Measurements from ENCODE around the gene UHRF1. TPM values are rescaled to one million over a fixed set of nuclear protein-coding genes. Genes with fewer than 3 reads are reported as not detected.
"Not testable (repeated sequence)": the region's sequence is repeated elsewhere in the genome, so short reads cannot be mapped to it uniquely, and the experiment has no call there.

Gene UHRF1
- total RNA-seq, 1 donor from 2014 or later, result 1.3 TPM

DNA sequence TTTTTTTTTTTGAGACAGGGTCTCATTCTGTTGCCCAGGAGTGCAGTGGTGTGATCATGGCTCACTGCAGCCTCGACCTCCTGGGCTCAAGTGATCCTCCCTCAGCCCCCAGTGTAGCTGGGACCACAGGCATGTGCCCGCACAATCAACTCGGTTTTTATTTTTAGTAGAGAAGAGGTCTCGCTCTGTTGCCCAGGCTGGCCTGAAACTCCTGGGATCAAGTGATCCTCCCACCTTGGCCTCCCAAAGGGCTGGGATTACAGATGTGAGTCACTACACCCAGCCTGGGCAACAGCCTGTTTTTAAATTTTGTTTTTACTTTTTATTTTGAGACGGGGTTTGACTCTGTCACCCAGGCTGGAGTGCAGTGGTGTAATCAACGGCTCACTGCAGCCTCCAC, 57.3 kb downstream of the UHRF1 start:
- ATAC-seq (ENCODE audit: poor library complexity) (no peak), DNase-seq (no peak)
- intact Hi-C loops (cut with DNase I), result no loop called here

DNA sequence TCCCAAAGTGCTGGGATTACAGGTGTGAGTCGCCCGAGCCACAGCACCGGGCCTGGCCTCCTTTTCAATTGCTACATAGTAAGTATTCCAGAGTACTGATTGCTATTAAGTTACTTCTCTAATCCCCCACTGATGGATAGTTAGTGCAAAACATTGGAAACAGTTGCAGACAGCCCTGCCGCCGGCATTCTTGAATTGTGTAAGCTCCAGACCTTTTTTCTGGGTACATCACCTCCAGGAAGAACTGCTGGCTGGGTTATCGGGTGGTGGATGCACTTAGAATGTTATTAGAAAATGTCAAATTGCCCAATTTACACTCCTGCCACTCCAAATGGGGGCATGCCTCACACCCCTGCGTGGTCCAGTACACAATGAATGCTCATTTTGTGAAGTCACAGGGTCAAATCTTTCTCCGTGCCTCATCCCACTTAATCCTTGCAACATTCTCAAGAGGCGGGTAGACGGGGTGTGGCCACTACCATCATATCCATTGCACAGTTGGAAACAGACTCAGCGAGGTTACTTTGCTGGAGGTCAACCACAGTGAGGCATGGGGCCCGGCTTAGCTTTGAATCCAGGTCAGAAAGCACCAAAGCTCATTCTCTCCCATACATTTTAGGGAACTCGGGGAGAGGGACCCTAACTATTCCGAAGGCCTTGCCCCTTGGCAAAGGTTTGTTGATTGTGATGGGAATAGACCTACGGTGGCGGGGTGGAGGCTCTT, 58.6 kb downstream of the UHRF1 start:
- ATAC-seq (ENCODE audit: poor library complexity) (no peak), DNase-seq (no peak)

DNA sequence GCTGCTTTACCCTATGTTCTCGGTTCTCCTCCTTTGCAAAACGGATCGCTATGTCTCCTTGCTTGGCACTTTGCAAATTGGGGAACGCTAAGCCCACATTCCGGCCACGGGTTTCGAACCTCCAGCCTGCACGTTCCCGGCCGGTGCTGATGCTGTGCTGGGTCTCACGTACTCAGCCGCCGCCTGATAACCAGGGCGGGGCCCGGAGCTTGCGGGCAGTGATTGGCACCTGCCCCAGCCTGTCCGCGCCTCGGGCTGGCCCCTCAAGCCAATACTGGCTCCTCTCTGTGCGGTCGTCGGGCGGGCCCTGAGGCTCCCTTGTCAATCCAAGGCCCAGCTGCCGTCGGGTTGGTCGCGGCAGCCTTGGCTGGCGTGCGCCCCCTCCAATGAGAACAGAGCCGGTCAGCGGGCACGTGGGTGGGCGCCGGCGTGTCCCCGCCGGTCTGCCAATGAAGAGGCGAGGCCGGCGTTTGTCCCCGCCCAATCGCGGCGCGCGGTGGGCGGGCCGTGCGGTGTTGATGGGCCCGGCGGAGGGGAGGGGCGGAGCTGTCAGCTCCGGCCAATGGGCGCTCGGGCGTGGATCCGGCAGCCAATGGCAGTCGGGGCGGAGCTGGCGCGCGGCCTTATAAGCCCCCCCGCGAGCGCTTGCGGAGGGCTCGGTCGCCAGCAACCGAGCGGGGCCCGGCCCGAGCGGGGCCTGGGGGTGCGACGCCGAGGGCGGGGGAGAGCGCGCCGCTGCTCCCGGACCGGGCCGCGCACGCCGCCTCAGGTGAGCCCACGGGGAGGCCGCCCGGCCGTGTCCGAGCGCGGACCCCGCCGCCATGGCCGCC, 59.4 kb downstream of the UHRF1 start, which contains the start of gene KDM4B:
Gene KDM4B, plus strand, starts transcription at position 652 of the 830 bp plus-strand sequence. CDS start 63,778 bp downstream, outside the sequence.
- ATAC-seq (ENCODE audit: poor library complexity) (peak; percentile 95), DNase-seq (peak; percentile 100)
- intact Hi-C loops (cut with DNase I), result no loop called here

More for the DNA sequence above, 58.6 kb downstream of the UHRF1 start:
- intact Hi-C loops (cut with DNase I), result no loop called here

DNA sequence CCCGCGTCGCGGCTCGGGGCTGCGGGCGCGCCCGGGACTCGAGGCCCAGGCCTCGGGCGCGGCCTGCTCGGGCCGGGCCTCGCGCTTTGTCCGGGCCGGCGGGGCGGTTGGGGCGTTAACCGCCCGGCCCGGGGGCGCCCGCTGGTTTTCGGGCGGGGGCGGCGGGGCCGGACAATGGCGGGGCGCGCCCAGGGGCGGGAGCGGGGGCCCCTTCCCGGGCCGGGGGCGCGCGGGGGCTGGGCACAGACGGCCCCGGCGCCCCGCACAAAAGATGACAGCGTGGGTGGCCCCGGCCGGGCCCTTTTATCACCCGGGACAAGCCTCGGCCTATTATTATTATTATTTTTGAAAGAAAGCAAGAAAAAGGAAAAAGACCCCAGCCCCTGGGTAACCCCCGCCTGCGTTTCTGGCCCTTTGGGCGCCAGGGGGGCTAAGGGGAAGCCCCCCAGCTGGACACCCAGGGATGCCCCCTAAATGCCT, 60.0 kb downstream of the UHRF1 start:
- DNase-seq (no peak), ATAC-seq (ENCODE audit: poor library complexity) (no peak)
- intact Hi-C loops (cut with DNase I), result no loop called here

DNA sequence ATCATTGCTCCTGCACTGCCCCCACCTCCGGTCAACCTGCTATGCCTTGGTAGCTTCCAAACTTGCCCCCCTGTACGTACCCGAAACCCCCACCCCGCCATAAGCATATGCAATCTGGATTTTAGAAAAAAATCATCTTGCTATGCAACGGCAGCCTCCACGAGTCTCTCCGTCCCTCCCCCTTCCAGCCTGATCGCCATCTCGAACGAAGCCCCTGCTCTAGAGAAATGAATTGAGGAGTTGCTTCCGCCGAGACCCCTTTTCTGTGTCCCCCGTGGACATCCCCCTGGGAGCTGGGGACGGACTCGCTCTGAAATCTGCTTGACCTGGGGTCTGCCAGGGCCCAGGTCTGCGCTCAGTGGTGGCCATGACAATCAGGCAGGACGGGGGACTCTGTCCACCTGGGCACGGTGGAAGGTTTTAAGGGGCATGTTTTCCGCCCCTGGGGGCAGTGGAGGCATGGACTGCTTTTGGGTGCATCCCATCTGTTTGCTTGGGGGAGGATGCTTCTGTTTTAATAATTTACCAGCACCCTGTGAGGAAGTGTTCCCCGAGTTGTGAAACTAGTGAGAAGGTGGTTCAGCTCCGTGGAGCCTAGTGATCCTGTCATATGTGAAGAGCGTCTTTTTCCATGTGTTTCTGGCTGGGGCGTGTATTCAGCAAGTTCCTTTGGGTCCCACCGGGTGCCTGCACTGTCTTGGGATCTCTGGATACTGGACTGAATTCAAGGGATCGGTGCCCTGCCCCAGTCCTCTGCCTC, 60.7 kb downstream of the UHRF1 start:
- ATAC-seq (ENCODE audit: poor library complexity), result no peak
- intact Hi-C loops (cut with DNase I), result no loop called here
- DNase-seq, result no peak

DNA sequence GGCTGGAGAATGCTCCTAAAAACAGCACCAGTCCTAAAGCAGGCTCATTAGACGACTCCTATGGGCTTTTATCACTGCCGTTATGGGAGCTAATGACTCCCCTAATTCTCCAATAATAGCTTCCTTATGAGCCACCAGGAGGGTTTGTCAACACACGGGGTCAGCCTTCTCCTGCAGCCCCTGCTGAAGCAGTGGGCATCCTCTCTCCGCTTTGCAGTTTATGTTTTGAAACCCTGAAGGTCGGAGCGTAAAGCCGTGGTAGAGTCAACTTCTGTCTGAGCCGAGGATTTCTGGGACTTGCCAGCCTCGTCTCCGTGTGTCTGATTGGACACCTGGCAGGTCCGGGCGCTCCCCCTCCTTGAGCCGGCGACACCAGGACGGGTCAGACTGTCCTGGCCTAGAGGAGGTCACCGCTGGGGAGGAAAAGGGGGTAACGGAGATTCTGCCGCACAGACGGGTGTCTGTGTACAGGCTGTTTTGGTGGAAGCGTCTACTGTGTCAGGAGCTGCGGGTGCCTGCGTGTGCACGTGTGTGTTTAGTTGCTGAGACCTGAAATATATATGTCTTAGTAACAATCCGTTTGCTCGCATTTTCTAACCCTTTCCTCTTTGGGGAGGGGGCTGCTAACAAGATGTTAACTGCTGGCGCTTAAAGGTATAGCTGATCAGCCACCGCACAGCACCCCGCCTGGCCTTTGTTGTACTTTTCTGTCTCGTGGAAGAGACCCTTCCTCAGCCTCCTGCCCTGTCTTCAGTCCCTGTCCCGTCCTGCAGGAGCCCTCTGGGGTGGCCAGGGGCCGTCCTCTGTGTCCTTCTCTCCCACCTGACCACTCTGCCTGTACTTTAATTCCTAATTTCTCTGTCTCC, 61.5 kb downstream of the UHRF1 start:
- intact Hi-C loops (cut with DNase I), result no loop called here
- ATAC-seq (ENCODE audit: poor library complexity), result peak; percentile 23
- DNase-seq, result peak; percentile 70

DNA sequence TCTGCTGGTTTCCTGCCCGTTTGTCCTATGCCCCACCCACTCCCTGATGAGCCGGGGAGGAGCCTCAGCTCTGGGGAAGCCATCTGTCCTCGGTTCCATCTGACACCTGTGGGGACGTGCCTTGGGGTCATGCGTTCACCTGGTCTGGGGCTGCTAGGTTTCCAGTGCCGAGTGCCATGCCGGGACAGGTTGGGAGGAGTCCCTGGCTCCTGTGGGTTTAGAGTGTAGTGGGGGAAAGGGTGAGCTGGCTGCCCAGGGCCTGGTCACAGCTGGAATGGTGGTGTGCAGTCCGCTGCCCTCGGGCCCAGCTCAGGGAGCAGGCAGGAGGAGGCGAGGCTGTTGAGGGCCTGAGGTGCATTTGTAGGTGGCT, 62.1 kb downstream of the UHRF1 start:
- intact Hi-C loops (cut with DNase I), result no loop called here

DNA sequence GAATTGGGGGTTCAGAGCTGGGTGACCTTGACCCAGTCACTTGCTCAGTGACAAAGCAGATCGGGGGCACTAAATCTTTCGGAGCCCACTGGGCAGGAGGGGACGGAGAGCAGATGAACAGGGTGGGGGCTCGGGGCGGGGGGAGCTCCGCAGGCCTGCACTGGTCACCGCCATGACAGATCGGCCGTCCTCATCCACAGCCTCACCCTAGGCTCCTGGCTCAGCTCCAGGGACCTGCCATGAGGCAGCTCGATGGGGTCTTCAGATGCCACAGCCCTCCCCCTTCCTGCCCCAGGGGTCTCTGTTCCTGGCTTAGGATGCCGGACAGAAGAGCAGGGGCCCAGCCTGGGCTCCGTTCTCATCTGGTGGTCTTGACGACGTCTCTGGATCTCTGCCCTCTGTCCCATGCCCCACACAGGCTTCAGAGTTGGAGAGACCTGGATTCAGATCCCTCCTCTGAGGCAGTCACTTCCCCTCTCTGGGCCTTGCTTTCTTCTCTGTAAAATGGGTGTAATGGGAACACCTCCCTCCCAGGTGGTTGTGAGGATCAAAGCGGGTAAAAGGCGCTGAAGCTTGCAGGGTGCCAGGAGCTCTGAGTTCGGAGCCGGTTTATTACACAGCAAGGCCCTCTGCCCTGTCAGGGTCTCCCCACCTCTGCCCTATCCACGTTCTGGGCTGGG, 62.7 kb downstream of the UHRF1 start:
- ATAC-seq (ENCODE audit: poor library complexity) (no peak), DNase-seq (no peak)
- intact Hi-C loops (cut with DNase I), result no loop called here

More for the DNA sequence above, 62.1 kb downstream of the UHRF1 start:
- DNase-seq (peak; percentile 68), ATAC-seq (ENCODE audit: poor library complexity) (peak; percentile 21)

DNA sequence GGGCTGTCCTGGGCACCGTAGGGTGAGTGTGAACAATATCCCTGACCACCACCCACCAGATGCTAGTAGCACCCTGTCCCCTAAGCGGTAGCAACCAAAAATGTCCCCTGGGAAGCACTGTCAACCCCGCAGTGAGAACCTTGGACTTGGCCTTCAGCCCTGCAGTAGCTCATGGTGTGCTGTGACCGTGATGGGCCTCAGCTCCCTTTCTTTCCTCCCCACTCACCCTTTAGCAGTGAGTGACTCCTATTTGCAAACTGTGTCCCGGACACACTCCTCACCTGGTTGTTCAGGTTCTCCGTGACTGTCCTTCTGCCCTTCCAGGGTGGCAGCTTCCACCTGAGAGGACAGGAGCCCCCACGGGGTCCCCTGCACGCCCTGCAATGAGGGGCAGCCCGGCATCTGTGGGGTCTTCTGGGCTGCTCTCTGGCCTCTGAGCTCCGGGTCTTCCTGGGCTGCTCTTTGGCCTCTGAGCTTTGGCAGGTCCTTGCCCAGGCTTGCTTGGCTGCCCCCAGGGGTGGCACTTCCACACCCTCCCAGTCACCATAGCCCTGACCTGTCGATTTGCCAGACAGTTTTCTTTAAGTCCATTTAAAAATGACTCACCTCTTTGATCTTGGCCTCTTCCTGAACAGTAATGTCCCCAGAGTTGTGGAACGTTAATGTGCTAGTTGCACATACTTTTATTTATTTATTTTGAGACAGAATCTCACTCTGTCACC, 63.4 kb downstream of the UHRF1 start:
- intact Hi-C loops (cut with DNase I), result no loop called here
- DNase-seq, result no peak
- no peak for ATAC-seq (ENCODE audit: poor library complexity)

DNA sequence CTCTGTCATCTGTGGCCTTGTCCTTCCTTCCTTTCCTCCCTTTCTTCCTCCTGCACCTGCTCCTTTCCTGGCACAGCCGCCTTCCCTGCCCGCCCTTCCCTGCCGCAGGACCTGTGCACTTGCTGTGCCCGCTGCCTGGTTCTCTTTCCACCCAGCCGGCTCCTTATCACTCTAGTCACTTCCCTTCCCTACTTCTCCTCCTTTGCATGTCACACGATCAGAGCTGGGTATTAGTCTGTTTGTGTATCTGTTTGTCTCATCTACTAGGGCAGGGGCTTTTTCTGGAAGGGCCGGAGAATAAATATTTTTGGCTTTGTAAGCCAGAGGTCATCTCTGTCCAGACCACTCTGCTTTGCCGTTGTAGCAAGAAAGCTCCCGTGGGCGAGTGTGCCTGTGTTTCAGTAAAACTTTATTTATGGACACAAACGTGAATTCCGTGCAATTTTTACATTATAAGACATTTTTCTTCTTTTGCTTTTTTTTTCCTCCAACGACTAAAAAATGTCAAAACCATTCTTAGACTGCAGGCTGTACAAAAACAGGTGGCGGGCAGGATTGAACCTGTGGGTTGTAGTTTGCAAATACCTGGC, 65.7 kb downstream of the UHRF1 start:
- intact Hi-C loops (cut with DNase I), result no loop called here
- DNase-seq (peak; percentile 50), ATAC-seq (ENCODE audit: poor library complexity) (no peak)

DNA sequence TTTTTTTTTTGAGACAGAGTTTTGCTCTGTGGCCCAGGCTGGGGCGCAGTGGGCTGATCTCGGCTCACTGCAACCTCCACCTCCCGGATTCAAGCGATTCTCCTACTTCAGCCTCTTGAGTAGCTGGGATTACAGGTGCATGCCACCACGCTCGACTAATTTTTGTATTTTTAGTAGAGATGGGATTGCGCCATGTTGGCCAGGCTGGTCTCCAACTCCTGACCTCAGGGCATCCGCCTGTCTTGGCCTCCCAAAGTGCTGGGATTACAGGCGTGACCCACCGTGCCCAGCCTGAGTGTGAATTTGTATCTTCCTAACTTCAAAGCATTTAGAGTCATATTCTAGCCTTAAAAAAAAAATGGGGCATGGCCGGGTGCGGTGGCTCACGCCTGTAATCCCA, 66.3 kb downstream of the UHRF1 start:
- ATAC-seq (ENCODE audit: poor library complexity); intact Hi-C loops (cut with DNase I); DNase-seq: not testable (repeated sequence)

DNA sequence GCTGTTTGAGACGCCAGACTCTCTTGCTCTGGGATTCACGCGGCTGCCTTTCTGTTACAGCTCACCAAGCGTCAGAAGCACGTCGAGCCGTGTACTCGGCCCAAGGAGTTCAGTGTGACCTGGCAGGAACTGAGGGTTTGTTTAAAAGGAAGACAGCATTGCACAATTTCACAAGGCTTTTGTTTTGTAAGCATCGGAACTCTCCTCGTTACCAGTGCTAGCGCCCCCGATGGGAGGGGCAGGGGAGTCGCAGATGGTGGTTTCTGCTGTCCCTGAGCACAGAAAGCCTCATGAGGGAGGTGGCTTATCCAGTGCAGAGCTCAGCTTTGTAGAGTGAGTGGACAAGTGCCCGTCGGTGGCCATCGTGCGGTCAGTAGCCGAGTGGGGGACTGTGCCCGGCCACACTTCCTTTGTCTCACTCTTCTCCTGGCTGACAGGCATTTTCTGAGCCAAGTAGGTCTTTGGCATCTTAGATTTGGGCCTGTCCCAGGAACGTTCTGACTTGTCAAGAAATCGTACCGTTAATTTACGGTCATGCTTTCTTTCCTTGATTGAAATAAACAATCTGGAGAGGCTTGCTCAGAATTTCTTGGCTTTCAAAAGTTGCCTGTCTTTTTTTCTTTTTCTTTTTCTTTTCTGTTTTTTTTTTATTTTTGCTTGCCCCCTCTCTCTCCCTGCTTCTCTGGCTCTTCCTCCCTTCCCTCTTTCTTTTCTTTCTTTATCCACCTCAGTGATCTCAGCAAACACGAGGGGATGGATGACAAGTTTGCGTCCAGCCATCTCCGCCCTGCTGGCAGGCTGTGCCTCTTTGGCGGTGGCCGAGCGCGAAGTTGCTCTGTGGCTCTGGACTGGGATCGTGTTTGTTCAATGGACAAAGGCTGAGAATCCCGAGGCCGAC, 67.3 kb downstream of the UHRF1 start:
- DNase-seq (peak; percentile 86), ATAC-seq (ENCODE audit: poor library complexity) (peak; percentile 76)
- intact Hi-C loops (cut with DNase I), result no loop called here

DNA sequence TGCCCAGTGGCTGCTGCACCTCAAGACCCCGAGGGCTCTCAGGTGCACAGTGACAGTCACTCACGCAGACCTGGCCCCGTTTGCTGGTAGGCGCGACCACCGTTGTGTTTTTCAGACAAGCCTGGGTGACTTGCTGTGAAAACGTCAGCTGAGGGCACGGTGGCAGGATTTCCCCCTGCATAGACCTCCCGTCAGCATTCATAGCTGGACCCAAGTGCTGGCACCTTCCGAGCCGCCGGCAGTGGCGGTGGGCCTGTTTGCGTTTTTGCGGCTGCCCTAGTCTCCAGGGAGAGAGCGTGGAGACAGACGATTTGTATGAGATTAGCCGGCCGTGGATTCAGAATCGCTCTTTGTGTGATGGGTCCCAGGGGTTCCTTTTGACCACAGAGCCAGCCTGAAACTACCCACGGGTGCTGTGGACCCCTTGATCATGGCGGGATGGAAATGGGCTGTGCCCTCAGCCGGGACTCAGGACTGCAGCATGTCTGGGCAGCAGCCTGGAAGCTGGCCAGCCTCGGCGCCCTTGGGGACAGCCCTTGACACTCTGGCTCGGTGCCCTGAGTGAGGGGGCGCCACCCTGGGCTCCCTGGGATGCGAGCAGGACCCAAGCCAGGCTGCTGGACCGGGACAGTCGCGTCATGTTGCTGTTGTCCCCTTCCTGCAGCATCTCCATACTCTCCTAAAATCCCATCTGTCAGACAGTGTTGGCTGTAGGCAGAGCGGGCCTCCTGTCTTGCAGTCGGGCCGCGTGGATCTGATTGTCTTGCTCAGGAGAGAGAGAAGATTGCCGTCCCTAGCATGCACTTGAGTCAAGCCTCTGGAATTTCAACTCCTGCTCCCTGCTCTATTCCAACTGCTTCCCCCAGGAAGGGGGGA, 68.2 kb downstream of the UHRF1 start:
- DNase-seq (peak; percentile 70), ATAC-seq (ENCODE audit: poor library complexity) (peak; percentile 17)
- intact Hi-C loops (cut with DNase I), result no loop called here

DNA sequence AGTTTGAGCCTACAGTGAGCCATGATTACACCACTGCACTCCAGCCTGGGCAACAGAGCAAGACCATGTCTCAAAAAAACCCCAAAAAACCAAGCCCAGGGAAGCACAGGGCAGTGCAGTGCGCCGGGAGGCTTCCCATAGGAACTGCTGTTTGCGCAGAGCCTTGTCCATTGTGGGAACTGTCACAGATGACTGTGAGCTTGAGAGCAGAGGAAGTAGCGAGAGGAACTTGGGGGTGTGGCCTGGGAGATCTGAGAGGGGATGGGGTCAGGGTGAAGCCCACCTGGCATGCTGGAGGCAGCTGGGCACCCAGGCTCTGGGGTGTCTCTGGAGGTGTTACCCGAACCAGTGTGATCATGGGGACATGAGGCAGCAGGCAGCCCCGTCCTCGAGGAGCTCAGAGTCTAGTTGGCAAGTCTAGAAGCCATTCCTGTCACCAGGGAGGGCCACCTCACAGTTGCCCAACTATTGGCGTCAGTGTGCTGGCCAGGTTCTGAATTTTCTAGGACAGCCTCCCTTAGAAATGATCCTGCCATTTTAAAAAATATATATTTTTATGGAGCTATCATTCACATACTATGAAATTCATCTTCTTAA, 70.0 kb downstream of the UHRF1 start:
- intact Hi-C loops (cut with DNase I), result no loop called here
- DNase-seq (no peak), ATAC-seq (ENCODE audit: poor library complexity) (no peak)

Measured in Right ventricle myocardium superior (tissue), 1 donor.